K562 (cell line): ENCODE results near the gene MDC1. TPM values are rescaled to one million over a fixed set of nuclear protein-coding genes. Genes with fewer than 3 reads are reported as not detected.

ENCODE experiments used
- CHD2 ChIP-seq: IDR thresholded peaks from 2 replicates; pipeline ENCODE4 v1.6.1; 2011; ENCODE audit warnings: low read depth, low read length
- CTBP1 ChIP-seq: fragments of 450-650 bp; IDR thresholded peaks from 2 replicates; pipeline ENCODE4 v1.6.1; 2016; ENCODE audit warnings: borderline replicate concordance
- CXXC5 ChIP-seq: fragments of 250-450 bp; sonication (Bioruptor Pico); IDR thresholded peaks from 2 replicates; pipeline ENCODE4 v1.8.0; 2022; ENCODE audit warnings: inconsistent platforms, mild to moderate bottlenecking, moderate library complexity
- ETV1 ChIP-seq: fragments of 450-650 bp; conservative IDR thresholded peaks from 2 replicates; pipeline ENCODE4 v1.6.1; 2016; ENCODE audit warnings: missing genetic modification characterization, control low read depth, low read depth, missing compliant biosample characterization
- FOXA1 ChIP-seq: fragments of 450-650 bp; IDR thresholded peaks from 2 replicates; pipeline ENCODE4 v1.6.1; 2016; ENCODE audit warnings: mild to moderate bottlenecking, borderline replicate concordance
- GABPA ChIP-seq: fragments of 200-800 bp; sonication (Bioruptor generic); conservative IDR thresholded peaks from 2 replicates; pipeline ENCODE4 v1.6.1; 2016; ENCODE audit warnings: low read depth, missing genetic modification characterization, missing compliant biosample characterization
- HNRNPLL ChIP-seq: fragments of 200-400 bp; formaldehyde crosslinking; IDR thresholded peaks from 2 replicates; pipeline ENCODE4 v1.6.1; 2017; ENCODE audit warnings: low read length, low read depth, mild to moderate bottlenecking; ENCODE audit not compliant: poor library complexity, severe bottlenecking
- KAT7 ChIP-seq: sonication (generic); formaldehyde crosslinking; IDR thresholded peaks from 2 replicates; pipeline ENCODE4 v1.8.0; 2022; ENCODE audit warnings: missing genetic modification reagents, mild to moderate bottlenecking, borderline replicate concordance
- KLF1 ChIP-seq: fragments of 450-650 bp; IDR thresholded peaks from 2 replicates; pipeline ENCODE4 v1.6.1; 2016; ENCODE audit warnings: missing genetic modification characterization, missing compliant biosample characterization
- MAX ChIP-seq: sonication (generic); formaldehyde crosslinking; IDR thresholded peaks from 2 replicates; pipeline ENCODE4 v1.9.0; 2022; ENCODE audit warnings: mild to moderate bottlenecking, missing genetic modification reagents
- NCOR1 ChIP-seq: fragments of 450-650 bp; IDR thresholded peaks from 2 replicates; pipeline ENCODE4 v1.6.1; 2016; ENCODE audit warnings: mild to moderate bottlenecking, moderate library complexity
- NFIC ChIP-seq: fragments of 450-650 bp; IDR thresholded peaks from 2 replicates; pipeline ENCODE4 v1.6.1; 2017; ENCODE audit warnings: mild to moderate bottlenecking, inconsistent platforms
- RBM22 ChIP-seq: fragments of 200-400 bp; formaldehyde crosslinking; IDR thresholded peaks from 2 replicates; pipeline ENCODE4 v1.6.1; 2018; ENCODE audit warnings: low read length, low read depth; ENCODE audit not compliant: poor library complexity, severe bottlenecking
- SIX5 ChIP-seq, 2 experiments: IDR thresholded peaks; 2 replicates each; pipeline ENCODE4 v1.6.1; 2011; ENCODE audit warnings: low read length in 2 of 2, borderline replicate concordance in 1 of 2, low read depth in 1 of 2, mild to moderate bottlenecking in 1 of 2, moderate library complexity in 1 of 2; ENCODE audit not compliant: insufficient read depth in 1 of 2
- SP2 ChIP-seq: IDR thresholded peaks from 2 replicates; pipeline ENCODE4 v1.6.1; 2011; ENCODE audit warnings: mild to moderate bottlenecking, low read depth, low read length, moderate library complexity; ENCODE audit not compliant: poor library complexity, severe bottlenecking; ENCODE audit errors: extremely low read depth
- TAF1 ChIP-seq: IDR thresholded peaks from 2 replicates; pipeline ENCODE4 v1.6.1; 2011; ENCODE audit warnings: mild to moderate bottlenecking, low read length, moderate library complexity; ENCODE audit not compliant: insufficient read depth, control insufficient read depth, severe bottlenecking; ENCODE audit errors: extremely low read depth
- VEZF1 ChIP-seq: fragments of 200-800 bp; sonication (Bioruptor generic); IDR thresholded peaks from 2 replicates; pipeline ENCODE4 v1.6.1; 2017; ENCODE audit warnings: missing genetic modification characterization, missing compliant biosample characterization
- ZNF165 ChIP-seq: fragments of 250-450 bp; sonication (Bioruptor Pico); IDR thresholded peaks from 2 replicates; pipeline ENCODE4 v1.4.0; 2020; ENCODE audit warnings: borderline replicate concordance
- ZNF184 ChIP-seq: sonication (generic); formaldehyde crosslinking; IDR thresholded peaks from 2 replicates; pipeline ENCODE4 v1.5.0; 2020; ENCODE audit warnings: missing genetic modification reagents
- ZNF395 ChIP-seq: fragments of 200-800 bp; sonication (Bioruptor generic); IDR thresholded peaks from 2 replicates; pipeline ENCODE4 v1.6.1; 2017; ENCODE audit warnings: missing genetic modification characterization, missing compliant biosample characterization
- ZNF511 ChIP-seq: sonication (generic); formaldehyde crosslinking; IDR thresholded peaks from 2 replicates; pipeline ENCODE4 v1.8.0; 2022; ENCODE audit warnings: mild to moderate bottlenecking, missing genetic modification reagents
- ZNF57 ChIP-seq: fragments of 450-650 bp; formaldehyde crosslinking; IDR thresholded peaks from 2 replicates; pipeline ENCODE4 v1.4.0; 2020; ENCODE audit warnings: mild to moderate bottlenecking, moderate library complexity
- polyA plus RNA-seq, 8 experiments: library from polyadenylated mRNA; depleted of rRNA in 4 of 8; stranded (reverse) in 5 of 8; unstranded in 3 of 8; fragments of >200 nt; fragmentation: Nextera tagmentation in 2 of 8; fragmentation: Illumina TruSeq in 1 of 8; extraction: Ambion mirVana in 2 of 8; extraction: Trizol in 1 of 8; gene quantifications; 2 replicates each; pipeline versions ENCODE4 v1.2.1 to v1.2.3, GENCODE V29; 2011 to 2014; ENCODE audit warnings: inconsistent platforms in 1 of 8, missing spikeins in 1 of 8
- total RNA-seq, 7 experiments: library from RNA; depleted of rRNA in 6 of 7; stranded (reverse); fragments of >200 nt in 6 of 7; fragmentation: Illumina TruSeq in 2 of 7; extraction: Trizol in 2 of 7; gene quantifications; 2 replicates each; pipeline versions ENCODE4 v1.2.1 to v1.2.3, GENCODE V29; 2011 to 2021; ENCODE audit warnings: low replicate concordance in 1 of 7

Gene MDC1
- total and polyA plus RNA-seq, 9 of the 15 experiments (the other 6 are each of a cell fraction or from before 2014, with no cell fraction given): 8.2 to 114 (median 20.0) TPM

GRCh38 chr6:30742316-30743098, 25.4 kb upstream of the MDC1 start, which contains the start of gene FLOT1 (continued):
- no peak for TF ChIP-seq KLF1 (tag)
- TF ChIP-seq VEZF1 (CRISPR knock-in tag): peak; percentile 96
- TF ChIP-seq GABPA (tag): peak; percentile 77
- no peak for TF ChIP-seq SIX5 (IDR thresholded peaks at IDR 0.05; ENCODE audit: borderline replicate concordance in 1 of 2, insufficient read depth in 1 of 2, low read depth in 1 of 2, low read length in 2 of 2)
- TF ChIP-seq MAX (CRISPR knock-in tag): peak; percentile 70
- TF ChIP-seq SP2: no peak
- TF ChIP-seq ZNF165: no peak
- TF ChIP-seq CTBP1: peak; percentile 87
- TF ChIP-seq ZNF511: 0 out of 2 replicates have a peak, but pooled peaks have one; percentile 18
- 0 out of 2 replicates have a peak, but pooled peaks have one; percentile 20 for TF ChIP-seq ZNF57 (CRISPR knock-in tag)
- peak; percentile 87 for TF ChIP-seq ETV1 (tag)
- peak; percentile 59 for TF ChIP-seq KAT7 (CRISPR knock-in tag)
- TF ChIP-seq NFIC: peak; percentile 40
- peak; percentile 83 for TF ChIP-seq CXXC5
- TF ChIP-seq RBM22: peak; percentile 96
- no peak for TF ChIP-seq ZNF184 (CRISPR knock-in tag)
- TF ChIP-seq HNRNPLL: peak; percentile 43
- peak; percentile 86; the same call in 1 of the 2 replicates for TF ChIP-seq ZNF395 (CRISPR knock-in tag)
- TF ChIP-seq CHD2: peak; percentile 42; the same call in 1 of the 2 replicates
- peak; percentile 56 for TF ChIP-seq NCOR1
- no peak for TF ChIP-seq FOXA1
- peak; percentile 27 for TF ChIP-seq TAF1
